Activated CD4-positive, alpha-beta T cell treated with anti-CD3 and anti-CD28 coated beads, Interleukin-2, Interleukin-4, amounts not matched to agents 100 ng/mL and 50 ng/mL, durations not matched to agents 16 hours and 8 hours (primary cell): ENCODE results near the gene NLGN2.

Experiments used
- DNase-seq: peaks from one replicate; pipeline ENCODE4 v3.0.0-alpha.2; 2020; ENCODE audit warnings: low spot score

Gene NLGN2

DNA sequence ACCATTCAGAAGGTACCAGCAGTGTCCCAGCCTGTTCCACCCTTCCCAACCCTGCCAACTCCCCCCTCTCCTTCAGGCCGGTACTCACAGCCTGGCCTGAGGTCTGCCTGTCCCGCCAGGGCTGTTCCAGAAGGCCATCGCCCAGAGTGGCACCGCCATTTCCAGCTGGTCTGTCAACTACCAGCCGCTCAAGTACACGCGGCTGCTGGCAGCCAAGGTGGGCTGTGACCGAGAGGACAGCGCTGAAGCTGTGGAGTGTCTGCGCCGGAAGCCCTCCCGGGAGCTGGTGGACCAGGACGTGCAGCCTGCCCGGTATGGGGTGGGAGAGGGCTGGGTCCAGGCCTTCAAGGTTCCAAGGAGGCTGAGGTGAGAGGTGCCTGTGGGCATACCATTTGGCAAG lies 7.2 kb downstream of the NLGN2 start:
- no peak for DNase-seq

DNA sequence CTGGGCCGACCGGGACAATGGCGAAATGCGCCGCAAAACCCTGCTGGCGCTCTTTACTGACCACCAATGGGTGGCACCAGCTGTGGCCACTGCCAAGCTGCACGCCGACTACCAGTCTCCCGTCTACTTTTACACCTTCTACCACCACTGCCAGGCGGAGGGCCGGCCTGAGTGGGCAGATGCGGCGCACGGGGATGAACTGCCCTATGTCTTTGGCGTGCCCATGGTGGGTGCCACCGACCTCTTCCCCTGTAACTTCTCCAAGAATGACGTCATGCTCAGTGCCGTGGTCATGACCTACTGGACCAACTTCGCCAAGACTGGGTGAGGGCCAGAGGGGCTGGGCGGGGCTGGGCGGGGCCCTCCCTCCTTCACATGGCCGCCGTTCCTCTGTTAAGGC lies 8.1 kb downstream of the NLGN2 start:
- DNase-seq: no peak

- no peak for DNase-seq
Observed at GRCh38 chr17:7416323-7416722, 8.7 kb downstream of the NLGN2 start.

GRCh38 chr17:7417056-7417655 lies 9.5 kb downstream of the NLGN2 start:
- DNase-seq: no peak

DNA sequence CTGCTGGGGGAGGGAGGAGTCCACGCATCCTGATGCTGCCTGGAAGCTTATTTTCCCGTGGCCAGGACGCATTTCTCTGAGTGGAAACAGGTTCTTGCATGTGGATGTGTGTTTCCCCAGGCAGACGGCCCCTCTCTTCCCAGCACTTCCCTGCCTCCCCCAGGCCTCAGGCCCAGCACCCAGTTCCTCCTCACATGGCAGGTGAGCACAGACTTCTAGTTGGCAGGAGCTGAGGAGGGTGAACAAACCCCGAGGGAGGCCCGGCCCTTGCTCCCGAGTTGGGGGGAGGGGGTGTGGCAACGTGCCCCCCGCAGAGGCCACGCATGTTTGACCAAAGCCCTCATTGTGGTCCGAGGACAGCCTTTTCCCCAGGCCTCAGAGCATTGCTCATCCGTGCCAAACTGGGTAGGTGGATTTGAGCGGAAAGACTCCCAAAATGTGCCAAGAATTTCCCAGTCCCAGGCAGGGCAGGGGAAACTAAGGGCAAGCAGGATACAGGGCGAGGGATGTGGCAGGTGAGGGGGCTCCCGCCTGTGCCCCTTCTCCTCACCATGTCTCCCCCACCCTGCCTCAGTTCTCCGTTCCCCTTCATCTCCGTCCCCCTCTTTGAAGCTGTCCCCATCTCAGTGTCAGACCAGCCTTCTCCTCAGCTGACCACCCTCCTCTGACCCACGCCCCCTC lies 11.0 kb downstream of the NLGN2 start:
- no peak for DNase-seq

DNA sequence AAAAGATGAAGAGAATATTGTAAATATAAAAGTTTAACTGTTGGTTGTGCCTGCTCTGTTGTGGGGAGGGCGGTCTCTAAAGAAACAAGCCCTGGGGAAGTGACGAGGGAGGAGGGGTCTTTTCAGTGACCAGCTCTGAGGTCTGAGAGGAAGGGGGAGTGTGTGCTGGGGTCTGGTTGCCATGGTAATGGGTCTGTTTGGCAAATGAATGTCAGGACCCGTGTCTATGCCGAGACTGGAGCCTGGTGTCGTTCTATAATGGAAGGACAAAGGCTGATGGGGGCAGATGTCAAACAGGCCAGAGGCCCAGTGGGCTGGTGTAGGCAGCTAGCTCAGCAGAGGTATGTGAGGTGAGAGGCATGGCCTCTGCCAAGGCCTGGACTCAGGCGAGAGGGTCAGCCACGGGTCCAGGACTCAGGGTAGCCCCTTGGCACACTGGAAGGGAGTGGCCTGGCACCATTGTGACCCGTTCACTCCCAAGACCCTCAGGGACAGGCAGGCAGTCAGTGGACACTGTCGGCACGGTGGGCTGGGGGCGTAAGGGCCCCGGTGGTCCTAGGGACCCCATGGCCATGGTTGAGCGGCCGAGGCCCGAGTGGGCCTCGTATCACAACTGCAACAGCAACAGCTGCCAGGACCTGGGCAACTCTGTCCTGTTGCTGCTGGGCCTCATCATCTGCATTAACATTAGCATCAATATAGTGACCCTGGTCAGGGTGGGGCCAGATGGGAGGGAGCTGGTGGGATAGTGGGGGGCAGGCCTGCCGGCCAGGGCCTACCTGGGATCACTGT lies 12.4 kb downstream of the NLGN2 start, which contains the start of gene SPEM1:
SPEM1 (plus strand) TSS at position 506 of the 792 bp plus-strand sequence; CDS start at position 567, 61 bp downstream.
- no peak for DNase-seq

DNA sequence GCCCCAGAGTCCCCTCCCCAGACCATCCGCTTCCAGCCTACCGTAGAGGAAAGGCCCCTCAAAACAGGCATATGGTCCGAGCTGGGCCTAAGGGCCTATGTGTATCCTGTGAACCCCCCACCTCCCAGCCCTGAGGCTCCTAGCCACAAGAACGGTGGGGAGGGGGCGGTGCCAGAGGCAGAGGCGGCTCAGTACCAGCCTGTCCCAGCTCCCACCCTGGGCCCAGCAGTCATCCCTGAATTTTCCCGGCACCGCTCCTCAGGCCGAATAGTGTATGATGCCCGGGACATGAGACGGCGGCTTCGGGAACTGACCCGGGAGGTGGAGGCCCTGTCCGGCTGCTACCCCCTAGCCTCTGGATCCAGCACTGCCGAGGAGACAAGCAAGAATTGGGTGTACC lies 13.5 kb downstream of the NLGN2 start:
- no peak for DNase-seq

DNA sequence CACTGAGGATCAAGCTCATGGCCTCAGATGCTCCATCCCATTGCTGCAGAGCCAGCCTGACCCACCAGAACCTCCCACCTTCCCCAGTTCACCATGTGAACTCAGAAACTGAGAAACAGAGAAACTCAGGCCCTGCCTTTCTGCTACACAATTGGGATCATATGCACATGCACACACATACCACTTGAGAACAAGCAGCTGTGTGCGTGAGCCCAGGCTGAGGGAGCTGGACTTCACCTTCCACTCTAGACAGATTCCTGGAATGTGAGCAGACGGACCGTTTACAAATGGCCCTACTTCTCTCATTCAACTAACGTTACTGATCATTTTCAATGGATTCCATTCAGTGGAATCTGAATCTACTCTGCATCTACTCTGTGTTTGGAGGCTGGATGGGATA lies 16.0 kb downstream of the NLGN2 start:
- no peak for DNase-seq

DNA sequence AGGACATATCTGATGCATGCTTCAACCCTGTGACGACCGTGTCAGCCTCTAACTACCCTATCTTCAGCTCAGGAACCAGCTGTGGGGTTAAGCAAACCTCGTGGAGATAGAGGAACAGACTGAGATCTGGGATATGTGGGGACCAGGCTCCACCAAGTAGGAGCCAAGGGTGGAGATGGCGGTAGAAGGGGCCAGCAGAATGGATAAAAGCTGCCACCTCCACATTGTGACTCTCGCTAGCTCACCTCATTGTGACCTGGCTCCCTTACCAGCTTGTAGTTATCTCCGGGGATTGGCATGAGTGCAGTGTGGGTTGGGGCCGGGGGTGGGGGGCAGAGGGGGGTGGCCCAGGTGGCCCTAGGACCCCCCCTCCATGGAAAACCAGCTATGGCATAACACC lies 17.7 kb downstream of the NLGN2 start, which contains the start of gene SPEM2:
SPEM2 (plus strand) TSS at position 301 of the 400 bp plus-strand sequence; CDS start at position 374, 73 bp downstream.
- no peak for DNase-seq

DNA sequence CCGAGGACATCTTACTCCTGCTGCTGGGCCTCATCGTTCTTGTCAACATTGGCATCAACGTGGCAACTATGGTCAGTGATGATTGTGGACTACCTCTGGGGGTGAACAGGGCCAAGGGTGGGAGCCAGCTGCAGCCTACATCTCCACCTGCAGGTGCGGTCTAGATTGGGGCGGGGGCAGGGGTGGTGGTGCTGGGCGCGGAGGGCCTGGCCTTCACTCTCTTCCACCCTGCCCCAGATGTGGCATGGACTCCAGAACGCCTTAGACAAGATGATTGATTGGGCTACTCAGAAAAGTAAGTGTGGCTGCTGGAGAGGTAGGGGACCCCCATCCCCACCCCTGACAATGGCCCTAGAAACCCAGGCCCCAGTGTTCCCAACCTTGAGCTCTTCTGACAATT lies 18.1 kb downstream of the NLGN2 start:
- DNase-seq: no peak

DNA sequence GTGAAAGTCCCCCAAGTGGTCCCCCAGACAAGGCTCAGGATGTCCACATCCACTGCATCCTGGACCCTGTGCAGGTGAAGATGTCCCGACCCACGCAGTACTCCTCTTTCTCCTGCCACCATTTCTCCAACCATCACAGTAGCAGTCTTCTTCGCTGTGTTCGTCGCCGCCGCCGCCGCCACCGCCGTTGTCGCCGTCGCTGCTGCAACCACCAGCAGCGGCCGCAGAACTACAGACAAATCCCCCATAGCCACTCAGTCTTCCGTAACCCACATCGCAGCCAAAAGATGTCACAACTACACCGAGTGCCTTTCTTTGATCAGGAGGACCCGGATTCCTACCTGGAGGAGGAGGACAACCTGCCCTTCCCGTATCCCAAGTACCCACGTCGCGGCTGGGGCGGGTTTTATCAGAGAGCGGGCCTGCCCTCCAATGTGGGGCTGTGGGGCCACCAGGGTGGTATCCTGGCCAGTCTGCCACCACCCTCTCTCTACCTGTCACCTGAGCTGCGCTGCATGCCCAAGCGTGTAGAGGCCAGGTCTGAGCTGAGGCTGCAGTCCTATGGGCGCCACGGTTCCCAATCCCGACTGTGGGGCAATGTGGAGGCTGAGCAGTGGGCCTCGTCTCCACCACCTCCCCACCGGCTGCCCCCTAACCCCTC lies 18.7 kb downstream of the NLGN2 start:
- DNase-seq: no peak

GRCh38 chr17:7426896-7427489 lies 19.3 kb downstream of the NLGN2 start:
- no peak for DNase-seq

DNA sequence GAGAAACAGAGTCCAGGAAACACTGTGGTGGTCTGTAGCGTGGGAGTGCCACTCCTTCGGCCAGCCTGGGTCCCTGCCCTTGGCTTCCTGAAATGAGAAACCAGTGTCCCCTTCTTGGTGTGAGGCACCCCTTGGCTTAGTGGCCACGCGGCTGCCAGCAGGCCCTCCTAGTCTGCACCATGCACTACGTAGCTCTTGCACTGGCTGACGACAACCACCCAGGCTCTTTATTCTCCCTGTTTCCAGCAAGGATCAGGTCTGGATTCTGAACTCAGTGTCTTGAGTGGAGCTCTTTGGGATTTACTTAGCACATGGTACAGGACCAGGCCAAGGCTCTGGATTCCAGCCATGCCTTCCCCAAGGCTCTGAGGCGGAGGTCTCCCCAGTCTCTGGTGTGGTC lies 19.9 kb downstream of the NLGN2 start:
- DNase-seq: no peak

DNA sequence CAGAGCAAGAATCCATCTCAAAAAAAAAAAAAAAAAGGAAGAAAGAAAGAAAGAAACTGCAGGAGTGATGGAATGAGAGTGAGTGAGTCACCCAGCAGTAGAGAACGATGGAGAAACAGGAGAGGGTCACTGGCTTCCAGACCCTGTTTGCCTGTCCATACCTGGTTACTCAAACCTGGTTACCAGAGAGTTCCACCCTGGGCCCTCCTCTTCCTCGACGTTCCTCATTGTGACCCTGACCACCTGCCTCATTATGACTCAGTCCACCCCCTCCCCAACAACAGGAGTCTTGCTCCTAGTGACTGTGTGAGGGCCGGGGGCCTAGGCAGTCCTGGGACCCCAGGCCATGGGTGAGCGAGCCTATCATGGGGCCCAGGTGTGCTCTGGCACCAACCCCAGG lies 20.9 kb downstream of the NLGN2 start, which contains the start of gene SPEM3:
SPEM3 (plus strand) TSS at position 301 of the 400 bp plus-strand sequence; CDS start at position 347, 46 bp downstream.
- DNase-seq: no peak

GRCh38 chr17:7429722-7430121 lies 22.1 kb downstream of the NLGN2 start:
- DNase-seq: no peak

- DNase-seq: no peak
Observed at GRCh38 chr17:7431231-7431630, 23.6 kb downstream of the NLGN2 start.

DNA sequence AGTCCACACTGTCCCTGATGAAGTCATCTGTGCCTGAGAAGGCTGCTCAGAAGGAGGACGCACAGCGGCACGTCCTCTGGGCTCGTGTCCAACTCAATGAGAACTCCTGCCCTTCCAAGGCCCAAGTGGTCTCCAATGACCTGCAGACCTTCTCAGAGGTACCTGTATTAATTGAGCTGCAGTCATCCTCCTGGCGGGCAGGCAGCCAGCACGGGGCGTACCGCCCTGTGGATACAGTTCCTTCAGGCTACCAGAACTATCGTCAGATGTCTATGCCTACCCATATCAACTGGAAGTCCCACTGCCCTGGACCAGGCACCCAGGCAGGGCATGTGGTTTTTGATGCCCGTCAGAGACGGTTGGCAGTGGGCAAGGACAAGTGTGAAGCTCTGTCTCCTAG lies 24.7 kb downstream of the NLGN2 start:
- DNase-seq: no peak

- peak; percentile 54 for DNase-seq
Observed at GRCh38 chr17:7435676-7436555, 28.3 kb downstream of the NLGN2 start.

DNA sequence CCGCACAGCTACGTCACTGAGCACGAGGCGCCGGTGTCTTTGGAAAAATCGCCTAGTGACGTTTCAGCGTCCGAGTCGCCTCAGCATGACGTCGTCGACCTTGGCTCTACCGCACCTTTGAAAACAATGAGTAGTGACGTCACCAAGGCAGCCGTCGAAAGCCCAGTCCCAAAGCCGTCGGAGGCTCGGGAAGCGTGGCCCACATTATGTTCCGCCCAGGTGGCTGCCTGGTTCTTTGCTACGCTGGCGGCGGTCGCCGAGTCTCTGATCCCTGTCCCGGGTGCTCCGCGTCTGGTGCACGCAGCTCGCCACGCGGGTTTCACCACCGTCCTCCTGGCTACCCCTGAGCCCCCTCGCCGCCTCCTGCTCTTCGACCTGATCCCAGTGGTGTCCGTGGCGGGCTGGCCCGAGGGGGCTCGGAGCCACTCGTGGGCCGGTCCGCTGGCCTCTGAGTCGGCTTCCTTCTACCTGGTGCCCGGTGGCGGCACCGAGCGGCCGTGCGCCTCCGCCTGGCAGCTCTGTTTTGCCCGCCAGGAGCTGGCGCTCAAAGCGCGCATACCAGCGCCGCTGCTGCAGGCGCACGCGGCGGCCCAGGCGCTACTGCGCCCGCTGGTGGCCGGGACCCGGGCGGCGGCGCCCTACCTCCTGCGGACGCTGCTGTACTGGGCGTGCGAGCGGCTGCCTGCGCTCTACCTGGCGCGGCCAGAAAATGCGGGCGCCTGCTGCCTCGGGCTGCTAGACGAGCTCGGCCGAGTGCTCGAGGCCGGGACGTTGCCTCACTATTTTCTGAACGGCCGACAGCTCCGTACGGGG lies 29.1 kb downstream of the NLGN2 start:
- peak; percentile 84 for DNase-seq

DNA sequence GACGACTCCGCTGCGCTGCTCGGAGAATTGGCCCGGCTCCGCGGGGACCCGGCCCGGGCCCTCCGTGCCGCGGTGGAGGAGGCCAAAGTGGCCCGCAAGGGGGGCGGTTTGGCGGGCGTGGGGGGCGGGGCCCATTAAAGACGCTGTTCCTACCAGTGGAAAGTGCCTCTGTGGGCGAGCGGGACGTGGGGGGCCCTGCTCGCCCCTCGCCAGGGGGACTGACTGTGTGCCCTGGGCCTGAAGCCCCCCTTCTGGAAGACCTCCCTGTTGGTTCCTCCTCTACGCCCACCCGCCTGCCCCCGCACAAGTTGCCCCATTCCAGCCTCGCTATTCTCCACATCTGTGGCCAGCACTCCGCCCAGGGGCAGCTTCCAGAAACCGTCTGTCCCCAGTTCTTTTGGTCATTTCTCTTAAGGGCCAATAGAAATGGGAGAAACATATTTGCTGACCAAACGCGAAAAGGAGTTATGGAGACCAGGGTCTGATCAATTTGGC lies 29.8 kb downstream of the NLGN2 start:
- no peak for DNase-seq
